NCI-H748 treated with DMSO at 0.1 percent for 48 hours (cell line): Measurements from ENCODE around the gene SERPINI1.
A peak's percentile ranks its signal among the peaks of the same experiment; 100 is the strongest.

ENCODE experiments used
- DNase-seq: peaks from one replicate; lab custom pipeline; 2025; lab: John Stamatoyannopoulos, UW

The SERPINI1 gene

DNA sequence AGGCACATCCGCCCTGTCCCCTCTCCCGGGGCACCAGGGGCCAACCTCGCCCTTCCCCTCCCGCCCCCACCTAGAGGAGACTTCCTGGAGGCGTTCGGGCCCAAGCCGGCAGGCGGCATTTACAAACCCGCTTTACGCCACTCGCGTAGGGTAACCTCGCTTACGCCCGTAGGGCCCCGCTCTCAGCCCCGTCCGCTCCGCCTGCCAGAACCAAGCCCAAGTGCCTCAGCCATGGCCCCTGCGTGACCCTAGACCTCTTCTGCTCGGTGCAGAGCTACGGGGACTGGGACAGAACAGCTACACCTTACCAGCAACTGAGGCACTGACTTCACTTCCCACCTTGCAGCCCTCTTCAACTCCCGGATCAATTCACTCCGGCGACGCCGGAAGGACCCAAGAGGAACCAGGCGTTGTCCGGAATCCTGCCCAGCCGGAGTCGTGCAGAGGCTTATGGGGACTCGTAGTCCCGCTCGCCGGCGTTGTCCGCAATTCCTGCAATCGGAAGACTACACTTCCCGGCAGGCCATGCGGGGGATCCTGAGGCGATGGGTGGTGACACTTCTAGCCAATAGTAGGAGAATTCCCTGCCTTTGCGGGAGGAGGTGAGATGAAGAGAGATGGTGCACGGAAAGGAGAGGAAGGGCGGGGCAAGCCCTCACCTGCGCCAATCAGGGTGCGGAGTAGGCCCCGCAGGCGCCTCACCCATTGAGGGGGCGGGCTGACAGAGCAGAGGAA lies 856 bp upstream of the SERPINI1 start, which contains the start of gene PDCD10:
Gene PDCD10 (minus strand): TSS at position 395 of the 735 bp plus-strand sequence. CDS start 14,735 bp downstream, outside the sequence.
- peak; percentile 92 for DNase-seq

DNA sequence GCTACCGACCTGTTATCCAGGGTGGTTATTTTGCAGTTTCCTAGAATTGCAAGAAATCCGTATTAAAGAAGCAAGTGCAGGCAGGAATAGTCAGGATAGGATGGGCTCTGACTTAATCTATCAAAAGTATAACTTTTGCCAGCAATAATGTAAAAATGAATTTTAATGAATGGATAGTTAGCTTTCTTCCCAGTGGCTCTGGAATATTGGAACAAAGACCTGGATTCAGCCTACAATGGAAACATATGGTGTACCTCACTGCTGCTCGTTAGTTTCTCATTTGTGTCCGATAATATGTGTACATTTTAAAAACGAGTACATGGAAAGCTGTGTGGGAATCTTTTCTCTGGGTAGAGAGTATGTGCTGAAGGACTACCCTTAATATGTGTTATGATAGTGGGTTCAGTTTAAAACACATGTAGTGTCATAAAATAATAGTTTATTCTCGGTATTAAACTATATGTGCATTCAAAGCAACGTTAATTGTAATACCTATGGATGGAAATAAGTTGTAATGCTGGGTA lies 805 bp downstream of the SERPINI1 start:
- DNase-seq = no peak

DNA sequence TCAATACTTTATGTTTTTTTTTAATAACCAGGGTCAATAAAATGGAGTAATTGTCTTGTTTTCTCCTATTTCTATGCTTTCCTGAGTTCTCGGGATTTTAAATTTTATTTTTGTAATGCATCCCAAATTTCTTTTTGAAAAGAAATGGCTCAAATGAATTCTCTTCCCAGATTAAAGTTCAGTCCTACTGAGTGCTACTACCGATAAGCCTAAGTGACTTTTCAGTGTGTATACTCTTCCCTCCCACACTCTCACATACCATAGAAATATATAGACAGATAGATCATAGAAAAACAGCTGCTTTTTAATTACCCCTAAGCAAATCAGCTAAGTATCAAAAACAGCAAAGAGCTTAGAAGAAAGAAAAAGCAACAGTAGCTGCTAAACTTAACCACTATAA lies 1.5 kb downstream of the SERPINI1 start:
- no peak for DNase-seq

DNA sequence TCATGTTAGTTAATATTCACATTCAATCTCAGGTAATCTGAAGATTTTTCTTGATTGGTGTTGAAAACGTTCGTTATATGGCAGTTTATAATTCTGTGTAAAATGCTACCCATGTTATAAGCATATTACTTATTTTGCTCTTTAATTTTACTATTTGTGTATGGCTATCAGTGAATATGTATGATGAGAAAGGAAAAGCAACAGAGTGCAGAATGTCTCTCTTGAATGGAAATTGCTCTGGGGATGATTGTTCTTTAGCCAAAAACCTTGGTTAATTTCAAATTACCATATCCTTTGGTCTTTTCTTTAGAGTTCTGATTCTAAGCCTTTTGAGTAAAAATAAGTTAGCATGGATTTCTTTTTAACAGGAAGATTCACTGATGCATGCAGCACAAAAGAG lies 2.5 kb downstream of the SERPINI1 start:
- no peak for DNase-seq

DNA sequence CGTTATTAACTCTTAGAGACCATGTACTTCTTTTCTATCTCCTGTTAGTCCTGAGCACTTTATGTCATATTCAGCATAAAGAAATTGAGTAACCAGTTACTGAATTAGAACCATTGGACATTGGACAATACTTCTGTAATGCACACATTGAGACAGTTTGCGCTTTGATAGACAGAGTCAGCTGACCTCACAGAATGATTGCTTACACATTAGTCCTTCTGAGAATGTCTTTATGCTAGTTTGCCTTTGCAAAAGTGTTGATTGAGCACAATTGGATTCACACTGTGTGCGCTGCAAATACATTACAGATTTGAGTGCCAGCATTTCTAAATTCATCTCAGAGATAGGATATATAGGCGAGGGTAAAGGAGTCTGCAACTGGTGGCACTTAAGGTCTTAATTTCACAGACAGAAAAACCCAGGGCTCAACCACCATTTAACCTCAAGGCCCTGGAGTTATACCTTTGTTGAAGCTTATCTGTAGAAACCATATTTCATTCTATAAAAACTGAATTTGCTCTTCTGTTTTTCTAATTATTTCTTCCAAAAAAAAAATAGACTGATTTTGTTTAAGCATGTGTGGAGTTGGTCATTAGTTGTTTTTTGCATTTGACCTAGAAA lies 3.8 kb downstream of the SERPINI1 start:
- DNase-seq = no peak

DNA sequence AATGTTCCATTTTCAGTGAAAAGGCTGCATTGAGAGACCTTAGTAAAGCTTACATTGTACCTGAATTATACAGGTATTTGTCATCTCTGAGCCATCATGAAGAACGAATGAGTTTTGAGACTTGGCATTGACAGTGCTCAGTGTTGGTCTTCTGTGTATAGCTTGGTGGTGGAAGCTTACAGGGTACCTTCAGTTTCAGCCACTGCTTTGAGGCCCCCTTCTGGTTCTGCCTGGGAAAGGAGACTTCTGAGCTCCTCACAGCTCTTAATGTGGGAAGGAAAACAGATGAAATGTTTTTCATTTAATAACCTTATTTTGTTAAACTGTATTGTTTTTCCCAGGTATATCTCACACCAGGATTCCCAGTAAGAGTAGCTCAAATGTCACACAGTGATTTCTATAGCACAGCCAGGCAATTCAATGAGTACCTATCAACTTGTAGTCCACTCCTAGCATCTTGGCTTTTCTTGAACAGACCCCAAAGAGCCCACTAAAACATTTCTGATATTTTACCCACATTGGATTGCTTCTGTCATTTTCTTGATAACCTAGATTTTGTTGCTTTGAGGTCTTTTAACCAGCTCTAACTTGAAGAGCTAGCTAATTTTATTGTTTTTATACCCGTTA lies 5.6 kb downstream of the SERPINI1 start:
- DNase-seq = no peak

DNA sequence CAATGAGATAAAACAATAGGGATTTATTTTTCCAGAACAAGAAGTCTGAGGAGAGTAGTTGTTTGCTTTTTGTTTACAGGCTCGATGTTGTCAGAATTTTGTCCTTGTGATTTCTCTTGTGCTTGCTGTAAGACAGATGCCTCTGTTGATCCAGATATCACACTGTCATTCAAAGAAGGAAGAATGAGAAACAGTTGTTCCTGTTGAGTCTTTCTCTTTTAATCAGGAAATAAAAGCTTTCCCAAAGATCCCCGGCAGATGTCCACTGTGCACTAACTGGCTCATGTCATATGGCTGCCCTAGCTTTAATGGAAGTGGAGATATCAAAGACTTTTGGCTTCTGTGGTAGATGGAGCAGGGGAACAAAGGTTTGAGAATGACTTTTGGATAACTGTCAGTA lies 6.8 kb downstream of the SERPINI1 start:
- no peak for DNase-seq

DNA sequence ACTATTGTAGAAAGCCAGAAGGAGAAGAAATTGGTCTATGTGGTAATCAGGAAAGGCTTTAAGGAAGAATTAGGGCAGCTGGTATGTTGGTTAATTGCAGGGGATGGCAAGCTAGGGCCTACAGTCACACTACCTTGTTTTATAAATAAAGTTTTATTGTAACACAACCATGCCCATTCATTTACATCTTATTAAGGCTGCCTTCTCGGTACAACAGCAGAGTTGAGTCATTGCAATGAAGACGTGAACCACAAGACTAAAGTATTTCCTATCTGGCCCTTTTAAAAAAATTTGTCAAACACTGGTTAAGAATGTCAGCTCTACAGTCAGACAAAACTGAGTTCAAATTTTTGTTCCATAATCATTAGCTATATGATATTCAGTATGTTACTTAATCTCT lies 8.3 kb downstream of the SERPINI1 start:
- DNase-seq = no peak

DNA sequence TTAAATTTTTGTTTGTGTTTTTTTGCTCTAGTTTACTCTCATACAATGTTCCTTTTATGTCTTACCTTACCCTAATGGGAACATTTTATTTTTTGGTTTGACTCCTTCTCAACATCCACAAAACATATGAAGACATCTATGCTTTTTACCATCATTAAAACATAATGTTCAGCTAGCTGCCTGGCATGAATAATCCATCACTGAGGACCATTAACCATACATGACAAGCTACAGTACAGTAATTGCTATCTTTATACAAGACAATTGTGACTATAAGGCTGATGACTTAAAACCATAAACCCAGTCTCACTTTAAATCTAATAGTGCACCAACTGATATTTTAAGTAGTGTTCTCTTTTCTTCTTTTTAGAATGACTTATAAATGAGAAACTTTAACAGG lies 13.7 kb downstream of the SERPINI1 start:
- DNase-seq = no peak

DNA sequence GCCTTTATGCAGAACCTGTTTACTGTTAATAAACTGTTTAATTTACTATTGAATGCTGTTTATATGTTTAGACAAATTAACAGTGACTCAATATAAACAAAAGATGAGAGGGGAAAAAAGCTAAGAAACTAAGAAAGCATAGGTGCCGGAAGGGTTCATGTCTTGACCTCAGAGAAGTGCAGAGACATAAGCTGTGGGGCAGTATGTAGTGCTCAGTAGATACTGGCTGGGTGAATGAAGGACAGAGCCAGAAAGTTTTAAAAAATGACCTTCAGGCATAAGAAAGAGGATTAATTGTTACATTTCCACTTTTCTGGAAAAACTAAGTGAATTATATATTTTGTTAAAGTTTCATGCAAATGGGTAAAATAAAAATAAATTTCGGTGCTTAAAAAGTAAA lies 14.2 kb downstream of the SERPINI1 start:
- no peak for DNase-seq

DNA sequence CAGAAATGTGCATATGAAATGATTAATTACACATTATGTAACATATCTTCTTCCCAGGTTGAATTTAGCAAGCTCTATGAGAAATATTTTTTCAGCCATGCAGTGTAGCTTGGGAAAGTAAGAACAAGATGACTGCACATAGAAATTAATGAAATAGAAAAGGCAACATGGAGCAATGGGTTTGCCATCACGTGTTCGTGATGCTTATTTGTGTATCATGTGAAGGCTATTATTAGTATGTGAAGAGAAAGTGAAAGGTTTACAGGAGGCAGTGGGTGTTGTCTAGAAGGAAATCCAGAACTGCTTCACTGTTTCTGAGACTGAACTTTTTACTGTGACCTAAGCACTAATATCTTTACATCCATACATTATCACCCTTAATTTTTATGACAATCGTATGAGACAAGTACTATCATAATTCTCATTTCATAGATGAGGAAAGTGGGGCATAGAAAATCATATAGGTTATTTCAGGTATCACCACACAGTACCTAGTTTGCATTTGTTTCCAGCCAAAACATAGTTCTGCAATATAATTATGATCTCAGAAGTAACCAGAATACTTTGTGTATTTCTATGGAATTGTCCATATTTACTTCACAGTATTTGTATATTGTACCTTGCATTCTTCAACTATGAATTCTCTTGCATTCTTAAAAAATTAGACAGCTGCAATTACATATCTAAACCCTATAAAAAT lies 14.9 kb downstream of the SERPINI1 start:
- no peak for DNase-seq

DNA sequence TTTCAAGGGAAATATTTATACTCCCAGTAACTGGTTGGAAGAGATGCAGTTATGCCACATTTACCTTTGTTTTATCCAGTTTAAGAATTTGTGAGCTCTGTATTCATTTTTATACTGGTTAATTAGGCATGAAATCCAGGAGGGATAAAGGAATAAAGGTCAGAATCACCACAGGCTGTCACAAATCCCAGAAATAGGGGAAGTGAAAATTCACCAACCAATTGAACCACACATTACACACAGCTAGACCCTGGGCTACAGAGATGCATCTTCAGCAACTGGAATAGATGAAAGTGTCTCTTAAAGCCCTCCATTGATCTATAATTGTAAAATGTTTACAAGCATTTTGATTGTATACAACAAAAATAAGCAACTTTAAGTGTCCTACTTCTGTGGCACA lies 18.5 kb downstream of the SERPINI1 start:
- DNase-seq = no peak

DNA sequence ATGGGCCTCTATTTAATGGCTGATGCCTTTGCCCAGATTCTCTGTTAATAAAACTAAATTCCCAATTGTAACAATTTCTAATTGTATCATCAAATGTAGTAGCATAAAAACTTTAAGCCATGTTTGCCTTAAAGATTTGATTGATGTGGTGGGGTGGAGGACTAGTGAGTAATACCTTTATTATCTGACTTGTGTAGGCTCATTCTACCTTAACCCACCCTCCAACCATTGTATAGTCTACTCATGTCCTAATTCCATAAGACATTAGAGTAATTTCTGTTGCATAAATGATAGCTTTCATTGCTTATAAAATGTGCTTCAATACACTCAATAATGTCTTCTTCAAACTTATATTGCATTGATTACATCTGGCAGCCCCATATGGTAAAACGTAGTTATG lies 25.8 kb downstream of the SERPINI1 start:
- no peak for DNase-seq

DNA sequence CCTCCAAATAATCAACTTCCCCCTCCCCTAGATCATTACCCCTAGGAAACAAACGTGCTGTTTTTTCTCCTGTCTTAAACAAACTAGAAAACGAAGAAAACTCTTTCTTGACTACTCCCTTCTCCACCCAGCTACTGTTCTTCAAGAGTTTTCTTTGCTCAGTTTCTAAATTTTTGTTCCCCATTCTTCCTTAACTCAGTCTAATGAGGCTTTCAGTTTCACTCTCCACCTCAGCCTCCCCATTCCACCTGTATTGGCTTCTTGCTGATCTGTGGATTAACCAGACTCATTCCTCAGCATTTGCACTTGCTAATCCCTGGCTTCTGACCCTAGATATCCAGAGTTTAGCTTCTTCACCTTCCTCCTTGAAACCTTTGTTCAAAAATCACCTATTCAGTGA lies 26.8 kb downstream of the SERPINI1 start:
- DNase-seq = no peak

DNA sequence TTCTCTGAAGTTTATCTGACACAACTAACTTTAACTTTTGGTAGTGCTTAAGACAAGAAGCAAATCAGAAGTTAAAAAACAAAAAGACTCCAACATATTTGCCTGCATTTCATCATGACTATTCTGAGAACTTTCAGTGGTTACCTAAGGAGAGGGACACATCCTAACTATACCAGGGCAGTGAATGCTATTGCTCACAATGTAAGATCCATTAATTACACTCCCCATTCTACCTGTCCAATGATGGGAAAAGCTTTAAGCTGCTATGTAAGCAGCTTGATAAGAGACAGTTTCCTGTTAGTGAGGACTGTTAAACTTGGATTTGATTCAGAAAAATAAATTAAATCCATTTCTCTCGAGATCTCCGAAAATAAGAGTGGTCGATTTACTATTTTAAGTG lies 37.5 kb downstream of the SERPINI1 start:
- DNase-seq = no peak

DNA sequence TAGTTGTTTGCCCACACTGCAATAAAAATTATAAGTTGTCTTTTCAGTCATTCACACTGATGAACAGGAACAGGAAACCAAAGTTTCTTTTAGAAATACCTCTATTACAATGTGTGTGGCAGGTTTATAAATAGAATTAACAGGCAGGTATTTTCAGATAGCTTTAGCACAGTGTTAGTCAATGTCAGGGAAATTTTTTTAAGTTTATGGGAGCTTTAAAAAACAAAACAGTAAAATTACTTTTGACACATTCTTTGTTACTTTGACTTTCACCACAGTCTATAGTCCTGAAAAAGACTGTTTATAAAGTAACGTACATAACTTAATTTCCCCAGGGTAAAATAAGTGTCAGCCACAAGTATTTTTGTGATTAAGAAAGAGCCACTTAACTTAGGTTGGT lies 38.1 kb downstream of the SERPINI1 start:
- DNase-seq = no peak

DNA sequence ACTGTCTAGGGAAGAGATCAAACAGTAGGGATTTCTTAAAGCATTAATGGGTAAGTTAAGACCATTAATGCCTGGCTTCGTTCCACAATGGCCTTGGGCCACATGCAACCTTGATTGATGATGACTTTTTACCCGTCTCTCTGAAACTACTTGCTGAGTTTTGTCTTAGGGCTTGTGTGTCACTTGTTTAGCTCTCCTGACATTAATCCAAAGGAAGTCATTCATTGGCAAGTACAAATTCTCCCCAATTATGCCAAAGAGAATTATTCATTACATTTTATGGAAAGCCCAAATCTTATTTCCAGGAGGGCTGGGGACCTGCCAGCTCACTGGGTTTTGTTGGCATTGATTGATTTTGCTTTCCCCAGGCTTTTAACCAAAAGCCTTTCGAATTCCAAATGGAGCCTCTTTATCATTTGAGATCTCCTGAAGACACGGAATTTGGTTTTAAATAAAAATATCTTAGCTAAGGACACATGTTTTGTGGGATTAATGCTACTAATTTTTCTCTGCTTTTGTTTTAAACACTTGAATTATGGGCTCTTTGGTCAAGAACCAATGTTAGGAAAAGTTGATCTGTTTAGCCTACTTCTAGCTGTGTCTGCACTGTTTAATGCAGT lies 40.7 kb downstream of the SERPINI1 start:
- DNase-seq = no peak

DNA sequence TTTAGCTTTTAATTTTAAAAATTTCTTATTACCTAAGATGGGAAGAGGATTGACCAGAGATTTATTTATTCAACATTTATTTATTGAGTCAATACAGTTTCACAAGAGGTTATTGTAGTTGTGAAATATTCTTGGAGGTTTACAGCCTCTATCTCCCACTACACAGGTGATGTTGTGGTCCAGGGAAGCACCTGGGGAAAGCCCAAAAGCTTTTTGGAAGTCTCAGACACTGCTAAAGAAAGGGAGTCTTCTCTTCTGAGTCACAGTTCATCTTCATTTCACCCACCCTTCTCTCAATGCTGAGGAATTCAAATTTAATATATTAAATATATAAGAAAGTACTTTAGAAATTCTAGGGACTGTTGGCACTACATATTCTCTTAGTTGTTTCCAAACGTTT lies 41.8 kb downstream of the SERPINI1 start:
- no peak for DNase-seq

DNA sequence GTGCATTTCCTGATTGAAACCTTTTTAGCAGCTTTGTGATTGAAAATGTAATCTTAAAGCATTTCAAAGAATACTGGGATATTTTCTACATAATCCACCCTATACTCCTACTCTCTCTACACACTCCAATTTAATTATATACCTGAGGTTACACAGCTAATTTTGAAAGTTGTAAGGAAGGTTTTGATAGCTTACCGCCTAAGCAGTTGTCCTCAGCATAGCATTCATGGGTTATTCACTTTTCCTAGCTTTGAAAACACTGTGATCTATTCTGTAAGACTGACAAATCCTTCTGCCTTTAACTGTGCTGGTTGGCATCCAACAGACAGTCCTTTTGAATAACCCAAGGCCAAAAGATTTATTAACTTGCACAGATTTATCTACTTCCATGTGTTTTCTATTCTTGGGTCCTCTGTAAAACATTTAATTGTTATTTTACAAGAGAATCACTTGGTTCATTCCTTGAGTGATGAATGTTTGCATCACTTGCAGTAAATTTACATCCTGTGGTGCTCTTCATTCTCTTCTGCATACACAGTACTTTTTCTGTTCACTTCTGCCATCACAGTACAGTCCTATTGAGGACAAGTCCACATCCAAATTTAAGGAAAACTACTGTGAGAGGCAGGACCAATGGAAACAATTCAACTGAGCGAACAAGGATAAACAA lies 44.8 kb downstream of the SERPINI1 start:
- no peak for DNase-seq

DNA sequence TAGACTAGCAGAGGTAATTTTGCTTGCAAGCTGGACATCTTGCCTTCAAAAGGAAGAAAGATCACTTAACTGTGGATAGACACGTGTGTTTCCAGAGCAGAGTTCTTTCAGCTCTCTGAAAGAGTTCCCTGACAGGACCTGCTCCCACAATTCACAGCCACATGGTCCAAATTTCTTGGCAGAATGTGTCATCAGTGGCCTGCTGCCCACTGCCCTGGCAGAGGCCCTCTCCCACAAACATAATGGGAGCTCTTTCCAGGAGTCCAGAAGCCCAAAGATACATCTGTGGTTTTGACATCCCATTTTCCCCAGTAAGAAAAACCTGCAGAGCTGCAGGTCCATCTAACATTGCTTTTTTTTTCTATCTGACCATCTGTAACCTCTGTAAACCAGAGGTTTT lies 48.3 kb downstream of the SERPINI1 start:
- no peak for DNase-seq

DNA sequence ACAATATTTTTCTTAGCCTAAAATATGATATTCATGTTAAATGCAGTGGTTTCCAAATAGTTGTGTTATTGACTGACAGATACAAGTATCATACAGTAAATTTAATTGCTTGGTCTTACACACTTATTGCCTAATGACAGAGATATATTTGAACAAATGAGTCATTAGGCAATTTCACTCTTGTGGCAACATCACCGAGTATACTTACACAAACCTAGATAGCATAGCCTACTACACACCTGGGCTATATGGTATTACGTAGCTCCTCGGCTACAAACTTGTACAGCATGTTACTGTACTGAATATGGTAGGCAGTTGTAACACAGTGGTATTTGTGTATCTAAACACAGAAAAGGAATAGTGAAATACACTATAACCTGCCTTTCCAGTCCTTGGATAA lies 50.3 kb downstream of the SERPINI1 start:
- DNase-seq = no peak

DNA sequence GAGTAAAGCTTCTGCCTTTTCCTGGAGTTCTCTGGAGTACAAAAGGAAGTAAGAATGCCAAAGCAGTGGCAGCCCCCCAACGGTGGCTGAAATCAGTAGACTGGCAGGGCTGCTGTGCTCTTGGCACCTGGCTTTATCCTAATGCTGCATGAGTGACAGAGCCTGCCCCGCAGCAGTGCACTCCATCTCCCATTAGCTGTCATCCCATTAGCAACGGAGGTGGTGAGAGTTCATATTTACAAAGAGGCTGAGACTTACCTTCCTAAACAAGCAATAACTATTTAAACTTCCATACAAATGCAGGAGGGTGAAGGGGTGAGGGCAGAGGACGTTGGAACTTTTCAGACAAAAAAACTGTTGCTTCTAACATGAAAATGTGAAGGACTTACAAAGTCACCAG lies 51.9 kb downstream of the SERPINI1 start:
- DNase-seq = no peak
